ENCODE data around the gene INAVA.

Gene INAVA

GRCh38 chr1:200947059-200947566 lies 52.4 kb downstream of the INAVA start:
- no peak for TF ChIP-seq CTCF (IDR thresholded peaks at IDR 0.05; ENCODE audit: control extremely low read depth, extremely low read depth, low read depth, missing control alignments)
- ChIA-PET CTCF (interaction anchor here (1.3 to 1.8 kb wide), 2 partner anchors 15 to 25 kb away, joined by 3 to 4 read pairs; no protein-coding TSS in a partner anchor), POLR2A (no interaction called here)
- DNase-seq (ENCODE audit: extremely low spot score): no peak

DNA sequence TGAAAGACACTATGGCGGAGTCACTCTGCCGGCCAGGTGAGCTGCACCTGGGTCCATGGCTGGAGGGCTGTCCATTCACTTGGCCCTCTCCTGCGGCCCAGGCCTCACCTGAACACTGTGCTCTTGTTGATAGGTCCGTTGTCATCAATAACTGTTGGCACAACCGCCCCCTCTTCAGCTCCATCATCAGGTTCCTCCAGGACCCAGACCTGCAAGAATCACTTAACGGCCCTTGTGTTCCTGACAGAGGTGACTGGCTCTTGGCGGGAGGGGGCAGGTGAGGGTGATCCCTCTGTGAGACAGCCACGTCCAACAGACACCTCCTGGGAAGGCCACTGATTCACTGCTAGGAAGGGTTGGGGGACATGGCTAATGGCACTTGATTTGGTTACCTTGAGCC lies 54.9 kb downstream of the INAVA start:
- ChIA-PET POLR2A (no interaction called here), CTCF (interaction anchor here (1.4 to 1.6 kb wide), 2 partner anchors 8 to 25 kb away, joined by 3 to 5 read pairs; no protein-coding TSS in a partner anchor)
- DNase-seq (ENCODE audit: extremely low spot score): no peak
- no peak for TF ChIP-seq CTCF (IDR thresholded peaks at IDR 0.05; ENCODE audit: control extremely low read depth, extremely low read depth, low read depth, missing control alignments)

DNA sequence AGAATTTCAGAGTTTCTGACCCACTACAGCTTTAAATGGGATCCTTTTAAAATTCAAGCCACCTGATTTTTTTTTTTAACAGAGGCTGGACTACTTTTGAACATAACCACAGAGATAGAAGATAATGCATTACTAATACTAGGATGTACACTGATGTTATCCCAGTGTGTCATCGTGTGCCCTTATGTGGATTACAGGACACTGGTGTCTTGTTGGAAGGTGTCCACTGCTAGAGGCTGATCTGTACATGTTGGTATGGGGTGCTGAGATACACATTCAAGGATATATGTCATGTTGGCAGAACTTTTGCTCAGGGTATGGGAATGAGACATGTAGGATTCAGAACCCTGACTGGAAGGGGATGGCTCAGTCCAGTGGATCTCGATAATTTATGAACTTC lies 56.3 kb downstream of the INAVA start:
- no peak for DNase-seq (ENCODE audit: extremely low spot score)
- ChIA-PET POLR2A (no interaction called here), CTCF (interaction anchor here (1.3 to 1.6 kb wide), 2 partner anchors 29 to 32 kb away, joined by 3 read pairs; no protein-coding TSS in a partner anchor)
- no peak for TF ChIP-seq CTCF (IDR thresholded peaks at IDR 0.05; ENCODE audit: control extremely low read depth, extremely low read depth, low read depth, missing control alignments)

GRCh38 chr1:200954434-200954833 lies 59.7 kb downstream of the INAVA start:
- ChIA-PET CTCF (interaction anchor here (1.7 kb wide), 1 partner anchor 17 kb away, joined by 5 read pairs; no protein-coding TSS in a partner anchor), POLR2A (no interaction called here)
- DNase-seq (ENCODE audit: extremely low spot score): no peak
- TF ChIP-seq CTCF (IDR thresholded peaks at IDR 0.05; ENCODE audit: control extremely low read depth, extremely low read depth, low read depth, missing control alignments): no peak

GRCh38 chr1:200958597-200958996 lies 63.9 kb downstream of the INAVA start:
- no peak for DNase-seq (ENCODE audit: extremely low spot score)
- no peak for TF ChIP-seq CTCF (IDR thresholded peaks at IDR 0.05; ENCODE audit: control extremely low read depth, extremely low read depth, low read depth, missing control alignments)
- ChIA-PET CTCF (interaction anchor here (1.4 to 2.2 kb wide), 2 partner anchors 9 to 10 kb away, joined by 5 read pairs; no protein-coding TSS in a partner anchor), POLR2A (no interaction called here)

GRCh38 chr1:200959411-200959921 lies 64.8 kb downstream of the INAVA start:
- TF ChIP-seq CTCF (IDR thresholded peaks at IDR 0.05; ENCODE audit: control extremely low read depth, extremely low read depth, low read depth, missing control alignments): no peak
- DNase-seq (ENCODE audit: extremely low spot score): peak; percentile 4
- POLR2A ChIA-PET: no interaction called here
- CTCF ChIA-PET: interaction anchor here (2.2 to 4.4 kb wide), 2 partner anchors 9 to 12 kb away, joined by 5 to 33 read pairs; no protein-coding TSS in a partner anchor
